H1 (cell line): ENCODE results near the gene RGS14. TPM values are rescaled to one million over a fixed set of nuclear protein-coding genes. Genes with fewer than 3 reads are reported as not detected.

ENCODE experiments used
- CTCF ChIA-PET: fragments of 300-600 bp; sonication (Branson Sonifier 250); formaldehyde crosslinking; loops from one replicate; lab custom pipeline; 2021; ENCODE audit not compliant: partially characterized antibody; lab: Charles Lee
- POLR2A ChIA-PET: fragments of 300-600 bp; sonication (Branson Sonifier 250); formaldehyde crosslinking; loops from one replicate; lab custom pipeline; 2021; ENCODE audit warnings: inconsistent platforms; ENCODE audit not compliant: partially characterized antibody; lab: Charles Lee
- DNase-seq, 2 experiments: peaks; one replicate each; pipeline versions ENCODE4 v3.0.0 to v3.0.0-alpha.2; 2010 to 2022; ENCODE audit warnings: low spot score in 2 of 2, low read depth in 1 of 2, mixed read lengths in 1 of 2
- FAIRE-seq: peaks from 2 replicates; lab custom pipeline; 2011; peaks lifted over from hg19 to GRCh38; lab: Jason Lieb, UNC
- H2AFZ ChIP-seq: 2 replicates; pipeline ENCODE4 v1.8.1; 2012; ENCODE audit warnings: low read length, inconsistent platforms
- H2AK5ac ChIP-seq: 2 replicates; pipeline ENCODE4 v1.6.1; 2013; ENCODE audit warnings: low read depth, low read length
- H2BK120ac ChIP-seq: replicated peaks from 2 replicates; pipeline ENCODE3; 2013; ENCODE audit warnings: low read depth, low read length, inconsistent platforms
- H2BK12ac ChIP-seq: 2 replicates; pipeline ENCODE4 v1.6.1; 2013; ENCODE audit warnings: low read depth, low read length
- H2BK15ac ChIP-seq: 2 replicates; pipeline ENCODE4 v1.6.1; 2013; ENCODE audit warnings: low read length
- H2BK20ac ChIP-seq: 2 replicates; pipeline ENCODE4 v1.6.1; 2013; ENCODE audit warnings: low read length
- H2BK5ac ChIP-seq: 2 replicates; pipeline ENCODE4 v1.6.1; 2013; ENCODE audit warnings: low read depth, low read length
- H3K14ac ChIP-seq: 2 replicates; pipeline ENCODE4 v1.6.1; 2013; ENCODE audit warnings: inconsistent platforms; ENCODE audit not compliant: insufficient read length
- H3K18ac ChIP-seq: 2 replicates; pipeline ENCODE4 v1.6.1; 2013; ENCODE audit warnings: low read length; ENCODE audit errors: extremely low read depth
- H3K23ac ChIP-seq: 2 replicates; pipeline ENCODE4 v1.6.1; 2013; ENCODE audit warnings: inconsistent platforms; ENCODE audit not compliant: insufficient read length
- H3K23me2 ChIP-seq: 2 replicates; pipeline ENCODE4 v1.6.1; 2013; ENCODE audit warnings: low read depth, low read length
- H3K27ac ChIP-seq: 2 replicates; pipeline ENCODE4 v1.6.1; 2011; ENCODE audit warnings: low read depth, low read length, inconsistent platforms
- H3K27me3 ChIP-seq, 4 experiments: replicated peaks in 1 of 4; 1 replicate in 1 of 4; 2 replicates in 3 of 4; pipeline versions ENCODE4 v1.6.1 to v1.8.1; 2011 to 2013; ENCODE audit warnings: low read length in 3 of 4, mild to moderate bottlenecking in 3 of 4, inconsistent platforms in 2 of 4, mixed read lengths in 2 of 4, moderate library complexity in 1 of 4; ENCODE audit not compliant: control insufficient read depth in 3 of 4, insufficient read depth in 3 of 4; ENCODE audit errors: extremely low read depth in 1 of 4
- H3K36me3 ChIP-seq, 4 experiments: 2 replicates each; pipeline versions ENCODE4 v1.6.1 to v1.8.1; 2011 to 2013; ENCODE audit warnings: mild to moderate bottlenecking in 4 of 4, low read length in 3 of 4, moderate library complexity in 2 of 4, control low read depth in 1 of 4, inconsistent platforms in 1 of 4; ENCODE audit not compliant: insufficient read depth in 4 of 4, control insufficient read depth in 2 of 4
- H3K4ac ChIP-seq: replicated peaks from 2 replicates; pipeline ENCODE3; 2013; ENCODE audit warnings: low read length, low read depth, mixed read lengths, inconsistent platforms; ENCODE audit not compliant: insufficient read length
- H3K4me1 ChIP-seq, 4 experiments: replicated peaks in 1 of 4; 1 replicate in 1 of 4; 2 replicates in 3 of 4; pipeline versions ENCODE4 v1.6.1 to v1.8.1; 2011 to 2013; ENCODE audit warnings: low read length in 3 of 4, inconsistent platforms in 2 of 4, mixed read lengths in 1 of 4; ENCODE audit not compliant: insufficient read depth in 4 of 4, control insufficient read depth in 3 of 4
- H3K4me2 ChIP-seq, 2 experiments: 2 replicates each; pipeline versions ENCODE4 v1.6.1 to v1.8.1; 2011 to 2013; ENCODE audit warnings: low read depth in 2 of 2, low read length in 2 of 2, control low read depth in 1 of 2, inconsistent platforms in 1 of 2, mild to moderate bottlenecking in 1 of 2; ENCODE audit not compliant: insufficient read depth in 1 of 2
- H3K4me3 ChIP-seq, 4 experiments: fragments of 200-600, 300-600 bp in 1 of 4; sonication (generic), shearing (Covaris generic), sonication (Bioruptor Twin) in 1 of 4; 2 replicates each; pipeline versions ENCODE4 v1.5.1 to v1.8.1; 2011 to 2016; ENCODE audit warnings: low read length in 4 of 4, low read depth in 3 of 4, control low read depth in 2 of 4, inconsistent platforms in 2 of 4, mild to moderate bottlenecking in 2 of 4, mixed read lengths in 1 of 4, moderate library complexity in 1 of 4; ENCODE audit not compliant: insufficient read depth in 2 of 4; ENCODE audit errors: extremely low read depth in 1 of 4
- H3K56ac ChIP-seq: replicated peaks from 2 replicates; pipeline ENCODE3; 2013; ENCODE audit warnings: low read depth, mild to moderate bottlenecking, mixed read lengths, low read length, inconsistent platforms; ENCODE audit not compliant: insufficient read length
- H3K79me1 ChIP-seq: 2 replicates; pipeline ENCODE4 v1.6.1; 2013; ENCODE audit warnings: low read depth, low read length, control low read depth
- H3K79me2 ChIP-seq, 2 experiments: 2 replicates each; pipeline versions ENCODE4 v1.6.1 to v1.8.1; 2012 to 2013; ENCODE audit warnings: low read length in 2 of 2, mild to moderate bottlenecking in 2 of 2, inconsistent platforms in 1 of 2; ENCODE audit not compliant: insufficient read depth in 2 of 2, control insufficient read depth in 1 of 2
- H3K9ac ChIP-seq, 4 experiments: replicated peaks in 1 of 4; 1 replicate in 1 of 4; 2 replicates in 3 of 4; pipeline versions ENCODE4 v1.6.1 to v1.8.1; 2011 to 2013; ENCODE audit warnings: low read depth in 3 of 4, low read length in 3 of 4, control low read depth in 2 of 4, mild to moderate bottlenecking in 2 of 4, moderate library complexity in 2 of 4, inconsistent platforms in 1 of 4; ENCODE audit errors: extremely low read depth in 1 of 4
- H3K9me3 ChIP-seq, 2 experiments: 2 replicates each; pipeline versions ENCODE4 v1.6.1 to v1.8.1; 2012 to 2013; ENCODE audit warnings: mild to moderate bottlenecking in 2 of 2, moderate library complexity in 2 of 2, control low read depth in 1 of 2, inconsistent platforms in 1 of 2, low read depth in 1 of 2, low read length in 1 of 2, mixed read lengths in 1 of 2; ENCODE audit not compliant: insufficient read depth in 2 of 2
- H4K20me1 ChIP-seq, 2 experiments: replicated peaks in 1 of 2; 2 replicates each; pipeline versions ENCODE3 to v1.8.1; 2011 to 2013; ENCODE audit warnings: inconsistent platforms in 2 of 2, low read length in 2 of 2, mild to moderate bottlenecking in 1 of 2; ENCODE audit not compliant: insufficient read depth in 2 of 2, control insufficient read depth in 1 of 2
- H4K5ac ChIP-seq: 2 replicates; pipeline ENCODE4 v1.6.1; 2013; ENCODE audit warnings: low read length, low read depth, mixed read lengths, inconsistent platforms; ENCODE audit not compliant: insufficient read length
- H4K8ac ChIP-seq: 2 replicates; pipeline ENCODE4 v1.8.0; 2013; ENCODE audit warnings: mild to moderate bottlenecking, moderate library complexity, low read length, inconsistent platforms; ENCODE audit not compliant: insufficient read depth; ENCODE audit errors: extremely low read depth
- H4K91ac ChIP-seq: replicated peaks from 2 replicates; pipeline ENCODE3; 2013; ENCODE audit warnings: low read length, mixed read lengths, inconsistent platforms; ENCODE audit not compliant: insufficient read length
- EZH2 ChIP-seq: fragments of 200-600 bp; sonication (generic); IDR thresholded peaks from 2 replicates; pipeline ENCODE4 v1.7.1; 2012; ENCODE audit warnings: low read depth, mild to moderate bottlenecking, moderate library complexity, low read length, inconsistent platforms; ENCODE audit not compliant: severe bottlenecking
- FOSL1 ChIP-seq: IDR thresholded peaks from 2 replicates; pipeline ENCODE4 v1.6.1; 2011; ENCODE audit warnings: mild to moderate bottlenecking, low read depth, low read length, moderate library complexity; ENCODE audit not compliant: insufficient read depth
- RAD21 ChIP-seq, 2 experiments: IDR thresholded peaks in 1 of 2; conservative IDR thresholded peaks in 1 of 2; 2 replicates each; pipeline ENCODE4 v1.6.1; 2011; ENCODE audit warnings: low read depth in 2 of 2, low read length in 2 of 2, improper control_type of control experiment in 1 of 2, inconsistent platforms in 1 of 2, mild to moderate bottlenecking in 1 of 2, moderate library complexity in 1 of 2
- ZNF274 ChIP-seq: IDR thresholded peaks from 2 replicates; pipeline ENCODE4 v1.7.0; 2012; ENCODE audit warnings: low read length, borderline replicate concordance; ENCODE audit errors: extremely low read depth
- WGBS, 2 experiments: shearing (Covaris generic) in 1 of 2; methylation state at CpG; one replicate each; pipeline versions ENCODE4 v1.1.6 to v1.1.7; 2013 to 2015; ENCODE audit warnings: low lambda C conversion rate in 2 of 2, mixed read lengths in 2 of 2, inconsistent platforms in 1 of 2, low coverage in 1 of 2, missing lambda C conversion rate in 1 of 2; ENCODE audit not compliant: insufficient replicate concordance in 2 of 2, insufficient coverage in 1 of 2, insufficient read length in 1 of 2; ENCODE audit errors: extremely low coverage in 1 of 2, missing lambda C conversion rate in 1 of 2; 5-methylcytosine and 5-hydroxymethylcytosine counted together
- polyA plus RNA-seq, 7 experiments: library from polyadenylated mRNA; depleted of rRNA in 3 of 7; stranded (reverse) in 5 of 7; unstranded in 2 of 7; fragments of >200 nt in 5 of 7; fragments of 200-250 nt in 2 of 7; gene quantifications; 1 replicate in 5 of 7; 2 replicates in 1 of 7; 4 replicates in 1 of 7; pipeline versions ENCODE4 v1.2.1 to v1.2.3, GENCODE V29; 2011 to 2013; ENCODE audit warnings: missing spikeins in 2 of 7, mixed read lengths in 2 of 7
- total RNA-seq: library from RNA; stranded (reverse); fragmentation: NEBNext Ultra II Directional; extraction: Animal tissue kit (Norgen Biotek cat#: 25700); gene quantifications from 2 replicates; pipeline ENCODE4 v1.2.1, GENCODE V29; 2021
- TF ChIP-seq, protein P1 (sequence below), 3 experiments: IDR thresholded peaks; 1 replicate in 2 of 3; 2 replicates in 1 of 3; pipeline versions ENCODE4 v1.5.1 to v1.6.1; 2011; ENCODE audit warnings: low read length in 3 of 3, mild to moderate bottlenecking in 3 of 3, inconsistent platforms in 2 of 3, low read depth in 1 of 3, moderate library complexity in 1 of 3; ENCODE audit not compliant: insufficient read depth in 1 of 3; ENCODE audit errors: control extremely low read depth in 1 of 3
- TF ChIP-seq, protein P2 (sequence below): IDR thresholded peaks from 2 replicates; pipeline ENCODE4 v1.6.1; 2012; ENCODE audit warnings: inconsistent platforms
- TF ChIP-seq, protein P3 (sequence below): IDR thresholded peaks from 2 replicates; pipeline ENCODE4 v1.6.1; 2012; ENCODE audit warnings: inconsistent platforms

Gene RGS14
- total and polyA plus RNA-seq, 2 of the 8 experiments (the other 6 are each of a cell fraction or from before 2014, with no cell fraction given) = 24.4 to 46.1 TPM

DNA sequence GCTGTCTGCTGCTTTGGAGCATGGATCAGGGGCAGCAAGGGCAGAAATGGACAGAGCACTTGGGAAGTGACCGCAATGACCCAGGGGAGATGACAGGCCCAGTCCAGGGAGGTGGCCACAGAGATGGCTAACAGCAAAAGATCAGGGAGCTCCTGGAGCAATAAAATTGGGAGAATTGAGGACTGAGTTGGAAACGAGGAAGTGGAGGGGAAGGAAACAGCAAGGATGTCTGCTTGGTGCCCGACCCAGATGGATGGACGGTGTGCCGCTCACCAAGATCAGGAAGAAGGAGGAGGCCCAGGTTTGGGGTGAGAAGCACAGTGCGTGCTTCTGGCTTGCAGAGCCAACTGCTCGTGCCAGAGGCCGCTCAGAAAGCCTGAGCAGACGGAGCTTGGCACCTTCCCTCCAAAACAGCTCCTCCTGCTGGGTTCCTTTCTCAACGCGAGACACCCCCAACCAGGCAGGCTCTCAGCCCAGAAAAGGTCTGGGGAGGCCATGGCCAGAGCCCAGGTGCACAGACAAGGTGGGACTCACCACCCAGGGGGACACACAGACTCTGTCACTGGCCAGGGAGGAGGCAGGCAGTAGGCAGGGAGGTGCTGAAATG lies 24.8 kb downstream of the RGS14 start:
- H2BK12ac ChIP-seq = no peak overlapping the region; the same call in 1 of the 2 replicates
- H2AK5ac ChIP-seq = no peak overlapping the region
- H2BK5ac ChIP-seq = no peak overlapping the region
- H3K56ac ChIP-seq = no peak overlapping the region
- H3K4me3 ChIP-seq = no peak overlapping the region
- peaks cover 0 to 2% (median under 1%) of the 10 kb centered on the region in 4 experiments; a peak in 3 of 7 replicates for H3K27me3 ChIP-seq
- H2BK120ac ChIP-seq = no peak overlapping the region
- CTCF ChIA-PET = interaction anchor here (0.7 to 18.7 kb wide), 14 partner anchors 9 to 98 kb away, joined by 3 to 430 read pairs (median 6); partner anchors contain the start of gene PRR7
- H4K8ac ChIP-seq = peak overlapping the region; percentile 71; the same call in 1 of the 2 replicates
- H3K79me2 ChIP-seq = no peaks in the 10 kb centered on the region
- peaks cover 0 to 12% (median 2%) of the 10 kb centered on the region in 4 experiments; a peak in 4 of 7 replicates for H3K4me1 ChIP-seq
- peak overlapping the region; percentile 12; the same call in 1 of the 2 replicates for H2BK15ac ChIP-seq
- H3K9ac ChIP-seq = peak overlapping the region in 1 of 4 experiments; percentile 20; a peak in 1 of 7 replicates
- H3K27ac ChIP-seq = no peak overlapping the region
- no peak overlapping the region for H2AFZ ChIP-seq
- H4K91ac ChIP-seq = no peak overlapping the region
- H3K14ac ChIP-seq = no peak overlapping the region
- no peak overlapping the region for H2BK20ac ChIP-seq
- POLR2A ChIA-PET = interaction anchor here (0.9 to 6.0 kb wide), 13 partner anchors 8 to 81 kb away, joined by 3 to 49 read pairs (median 4); partner anchors contain the start of genes GRK6, LMAN2 and PRR7
- FAIRE-seq (no peak), DNase-seq (peak in 1 of 2 experiments; percentile 64)
- peak overlapping the region; percentile 32; the same call in 1 of the 2 replicates for H3K18ac ChIP-seq
- H3K23me2 ChIP-seq = no peaks in the 10 kb centered on the region
- no peaks in the 10 kb centered on the region for H3K36me3 ChIP-seq
- peak overlapping the region; percentile 6 for H3K4ac ChIP-seq
- H4K5ac ChIP-seq = no peak overlapping the region
- H3K4me2 ChIP-seq = no peak overlapping the region
- no peaks in the 10 kb centered on the region for H3K79me1 ChIP-seq
- H4K20me1 ChIP-seq = no peaks in the 10 kb centered on the region
- no peak overlapping the region for H3K23ac ChIP-seq
- 68% methylated on average over 11 of the region's 11 CpGs; no CpG with 5 or more reads in 1 of the 2 experiments for WGBS, 2 experiments
- H3K9me3 ChIP-seq = no peaks in the 10 kb centered on the region
- TF ChIP-seq EZH2 = no peak
- TF ChIP-seq, protein P1, sequence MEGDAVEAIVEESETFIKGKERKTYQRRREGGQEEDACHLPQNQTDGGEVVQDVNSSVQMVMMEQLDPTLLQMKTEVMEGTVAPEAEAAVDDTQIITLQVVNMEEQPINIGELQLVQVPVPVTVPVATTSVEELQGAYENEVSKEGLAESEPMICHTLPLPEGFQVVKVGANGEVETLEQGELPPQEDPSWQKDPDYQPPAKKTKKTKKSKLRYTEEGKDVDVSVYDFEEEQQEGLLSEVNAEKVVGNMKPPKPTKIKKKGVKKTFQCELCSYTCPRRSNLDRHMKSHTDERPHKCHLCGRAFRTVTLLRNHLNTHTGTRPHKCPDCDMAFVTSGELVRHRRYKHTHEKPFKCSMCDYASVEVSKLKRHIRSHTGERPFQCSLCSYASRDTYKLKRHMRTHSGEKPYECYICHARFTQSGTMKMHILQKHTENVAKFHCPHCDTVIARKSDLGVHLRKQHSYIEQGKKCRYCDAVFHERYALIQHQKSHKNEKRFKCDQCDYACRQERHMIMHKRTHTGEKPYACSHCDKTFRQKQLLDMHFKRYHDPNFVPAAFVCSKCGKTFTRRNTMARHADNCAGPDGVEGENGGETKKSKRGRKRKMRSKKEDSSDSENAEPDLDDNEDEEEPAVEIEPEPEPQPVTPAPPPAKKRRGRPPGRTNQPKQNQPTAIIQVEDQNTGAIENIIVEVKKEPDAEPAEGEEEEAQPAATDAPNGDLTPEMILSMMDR (IDR thresholded peaks at IDR 0.05; ENCODE audit: control extremely low read depth in 1 of 3, insufficient read depth in 1 of 3, low read depth in 1 of 3, low read length in 3 of 3) = peak in 2 of 3 experiments; percentile 37 to 59; a peak in 3 of 4 replicates
- TF ChIP-seq, protein P2, sequence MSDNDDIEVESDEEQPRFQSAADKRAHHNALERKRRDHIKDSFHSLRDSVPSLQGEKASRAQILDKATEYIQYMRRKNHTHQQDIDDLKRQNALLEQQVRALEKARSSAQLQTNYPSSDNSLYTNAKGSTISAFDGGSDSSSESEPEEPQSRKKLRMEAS = peak; percentile 83
- no peak for TF ChIP-seq FOSL1
- TF ChIP-seq, protein P3, sequence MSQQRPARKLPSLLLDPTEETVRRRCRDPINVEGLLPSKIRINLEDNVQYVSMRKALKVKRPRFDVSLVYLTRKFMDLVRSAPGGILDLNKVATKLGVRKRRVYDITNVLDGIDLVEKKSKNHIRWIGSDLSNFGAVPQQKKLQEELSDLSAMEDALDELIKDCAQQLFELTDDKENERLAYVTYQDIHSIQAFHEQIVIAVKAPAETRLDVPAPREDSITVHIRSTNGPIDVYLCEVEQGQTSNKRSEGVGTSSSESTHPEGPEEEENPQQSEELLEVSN = peak; percentile 92
- TF ChIP-seq RAD21 (IDR thresholded peaks at IDR 0.05 in 1 of 2, conservative IDR thresholded peaks at IDR 0.05 in 1 of 2; ENCODE audit: low read depth in 2 of 2, low read length in 2 of 2) = peak; percentile 22 to 41; a peak in 2 of 4 replicates
- no peak for TF ChIP-seq ZNF274
